ENCODE data around the gene DSG2. TPM values are rescaled to one million over a fixed set of nuclear protein-coding genes. Genes with fewer than 3 reads are reported as not detected.

DSG2 gene
- total RNA-seq, 1 donor from 2014 or later, result 34.2 TPM

DNA sequence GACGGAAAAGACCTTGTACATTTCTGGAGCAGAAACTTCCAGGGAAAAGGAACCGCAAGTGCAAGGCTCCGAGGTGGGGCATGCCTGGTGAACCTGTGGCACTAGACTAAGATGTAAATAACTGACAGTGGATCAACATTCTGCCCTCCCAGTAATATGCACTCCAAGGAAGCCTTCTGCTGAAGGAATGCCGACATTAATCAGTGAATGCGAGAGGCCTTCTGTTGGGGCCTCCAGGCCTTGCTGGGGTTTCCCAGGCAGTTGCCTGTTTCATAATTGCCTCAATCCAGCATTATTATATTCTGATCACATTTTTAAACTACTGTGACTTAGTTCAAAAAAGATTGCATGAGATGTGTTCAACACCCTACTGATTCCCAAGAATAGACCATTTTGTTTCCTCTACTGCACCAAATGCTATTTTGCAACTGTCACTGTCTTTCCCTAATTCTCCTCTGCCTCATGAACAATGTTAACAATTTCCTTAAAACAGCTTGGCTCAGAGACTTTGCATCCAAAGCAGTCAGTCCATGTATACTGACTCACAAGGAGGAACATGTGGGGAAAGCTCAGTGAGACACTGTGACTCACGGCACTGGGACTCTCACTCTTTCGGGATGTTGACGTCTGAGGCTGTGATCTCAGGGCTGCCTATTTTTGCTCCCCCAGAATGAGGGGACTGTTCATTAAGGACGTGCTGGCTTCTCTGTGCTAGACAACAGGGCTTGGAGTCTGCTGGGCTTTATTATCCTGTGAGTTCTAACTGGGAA is 10.5 kb upstream of the DSG2 start:
- intact Hi-C loops (cut with DNase I), result no loop called here

GRCh38 chr18:31489311-31489710 is 8.7 kb upstream of the DSG2 start:
- intact Hi-C loops (cut with DNase I), result no loop called here
- Histone ChIP-seq H3K36me3 (no peaks in the 10 kb centered on the region), H3K27me3 (no peaks in the 10 kb centered on the region), H3K4me3 (no peak overlapping the region), H3K27ac (no peak overlapping the region), H3K9me3 (no peaks in the 10 kb centered on the region), H3K4me1 (no peaks in the 10 kb centered on the region)
- no peak for DNase-seq
- TF ChIP-seq, protein P1, sequence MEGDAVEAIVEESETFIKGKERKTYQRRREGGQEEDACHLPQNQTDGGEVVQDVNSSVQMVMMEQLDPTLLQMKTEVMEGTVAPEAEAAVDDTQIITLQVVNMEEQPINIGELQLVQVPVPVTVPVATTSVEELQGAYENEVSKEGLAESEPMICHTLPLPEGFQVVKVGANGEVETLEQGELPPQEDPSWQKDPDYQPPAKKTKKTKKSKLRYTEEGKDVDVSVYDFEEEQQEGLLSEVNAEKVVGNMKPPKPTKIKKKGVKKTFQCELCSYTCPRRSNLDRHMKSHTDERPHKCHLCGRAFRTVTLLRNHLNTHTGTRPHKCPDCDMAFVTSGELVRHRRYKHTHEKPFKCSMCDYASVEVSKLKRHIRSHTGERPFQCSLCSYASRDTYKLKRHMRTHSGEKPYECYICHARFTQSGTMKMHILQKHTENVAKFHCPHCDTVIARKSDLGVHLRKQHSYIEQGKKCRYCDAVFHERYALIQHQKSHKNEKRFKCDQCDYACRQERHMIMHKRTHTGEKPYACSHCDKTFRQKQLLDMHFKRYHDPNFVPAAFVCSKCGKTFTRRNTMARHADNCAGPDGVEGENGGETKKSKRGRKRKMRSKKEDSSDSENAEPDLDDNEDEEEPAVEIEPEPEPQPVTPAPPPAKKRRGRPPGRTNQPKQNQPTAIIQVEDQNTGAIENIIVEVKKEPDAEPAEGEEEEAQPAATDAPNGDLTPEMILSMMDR (IDR thresholded peaks at IDR 0.05), result no peak
- no peak for ATAC-seq

More for the DNA sequence above, 10.5 kb upstream of the DSG2 start:
- H3K27ac ChIP-seq, result no peak overlapping the region
- ATAC-seq (no peak), DNase-seq (no peak)
- no peaks in the 10 kb centered on the region for H3K9me3 ChIP-seq
- no peaks in the 10 kb centered on the region for H3K36me3 ChIP-seq
- TF ChIP-seq, protein P1 (IDR thresholded peaks at IDR 0.05), result no peak
- no peaks in the 10 kb centered on the region for H3K27me3 ChIP-seq
- H3K4me1 ChIP-seq, result no peaks in the 10 kb centered on the region
- H3K4me3 ChIP-seq, result no peak overlapping the region

DNA sequence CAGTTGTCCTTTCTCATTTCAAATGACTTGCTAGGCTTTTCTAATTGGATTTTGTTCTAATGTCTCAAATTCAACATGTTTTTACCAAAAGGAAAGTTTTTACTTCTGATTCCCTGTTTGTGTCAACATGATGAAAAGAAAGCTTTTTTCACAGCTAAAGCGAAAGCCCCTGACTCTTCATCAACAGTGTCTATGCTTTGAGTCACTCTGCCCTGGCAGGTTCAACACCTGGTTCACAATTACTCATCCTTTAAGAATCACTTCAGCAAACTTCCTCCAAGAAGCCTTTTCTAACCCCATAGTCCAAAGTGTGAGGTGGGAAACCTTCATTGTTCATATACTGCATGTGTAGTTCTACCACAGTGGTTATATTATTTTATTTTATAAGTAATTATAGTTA is 7.6 kb upstream of the DSG2 start:
- intact Hi-C loops (cut with DNase I), result no loop called here
- Histone ChIP-seq H3K9me3 (no peaks in the 10 kb centered on the region), H3K4me3 (no peak overlapping the region), H3K4me1 (no peaks in the 10 kb centered on the region), H3K27me3 (no peaks in the 10 kb centered on the region), H3K36me3 (no peaks in the 10 kb centered on the region), H3K27ac (no peak overlapping the region)
- ATAC-seq (no peak), DNase-seq (no peak)
- TF ChIP-seq, protein P1 (IDR thresholded peaks at IDR 0.05), result no peak

GRCh38 chr18:31490833-31491232 is 7.1 kb upstream of the DSG2 start:
- Histone ChIP-seq H3K27me3 (no peaks in the 10 kb centered on the region), H3K4me3 (no peak overlapping the region), H3K4me1 (no peaks in the 10 kb centered on the region), H3K27ac (no peak overlapping the region), H3K36me3 (no peaks in the 10 kb centered on the region), H3K9me3 (no peaks in the 10 kb centered on the region)
- TF ChIP-seq, protein P1 (IDR thresholded peaks at IDR 0.05), result no peak
- ATAC-seq, result no peak
- intact Hi-C loops (cut with DNase I), result no loop called here
- DNase-seq, result no peak

DNA sequence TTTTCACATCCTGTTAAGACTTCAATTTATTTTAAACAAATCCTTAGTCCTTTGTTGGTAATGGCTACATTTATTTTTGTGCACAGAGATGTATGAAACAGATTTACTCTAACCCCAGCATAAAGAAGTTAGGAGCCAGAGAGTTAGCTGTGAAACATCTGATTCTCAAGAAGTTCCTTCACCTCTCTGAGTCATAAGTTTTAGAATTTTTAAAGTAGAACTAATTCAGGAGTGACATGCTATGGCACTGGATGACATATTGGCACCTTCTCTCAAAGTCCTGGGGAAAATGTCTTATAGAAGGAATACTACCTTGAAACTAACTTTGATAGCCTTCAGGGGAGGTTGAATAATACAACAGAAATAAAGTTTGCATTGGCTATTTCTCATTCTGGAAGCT is 6.4 kb upstream of the DSG2 start:
- no peaks in the 10 kb centered on the region for H3K36me3 ChIP-seq
- DNase-seq, result no peak
- no peak overlapping the region for H3K4me3 ChIP-seq
- no peak overlapping the region for H3K27ac ChIP-seq
- no peak for ATAC-seq
- TF ChIP-seq, protein P1 (IDR thresholded peaks at IDR 0.05), result no peak
- no peaks in the 10 kb centered on the region for H3K27me3 ChIP-seq
- H3K9me3 ChIP-seq, result no peaks in the 10 kb centered on the region
- intact Hi-C loops (cut with DNase I), result no loop called here
- H3K4me1 ChIP-seq, result no peaks in the 10 kb centered on the region
